NCI-H510A (cell line): ENCODE data around the gene ZPBP2.
A peak's percentile ranks its signal among the peaks of the same experiment; 100 is the strongest.
"Not testable (repeated sequence)": the region's sequence is repeated elsewhere in the genome, so short reads cannot be mapped to it uniquely, and the experiment has no call there.

Source experiments
- DNase-seq: peaks from one replicate; lab custom pipeline; 2025; lab: John Stamatoyannopoulos, UW

ZPBP2 gene

DNA sequence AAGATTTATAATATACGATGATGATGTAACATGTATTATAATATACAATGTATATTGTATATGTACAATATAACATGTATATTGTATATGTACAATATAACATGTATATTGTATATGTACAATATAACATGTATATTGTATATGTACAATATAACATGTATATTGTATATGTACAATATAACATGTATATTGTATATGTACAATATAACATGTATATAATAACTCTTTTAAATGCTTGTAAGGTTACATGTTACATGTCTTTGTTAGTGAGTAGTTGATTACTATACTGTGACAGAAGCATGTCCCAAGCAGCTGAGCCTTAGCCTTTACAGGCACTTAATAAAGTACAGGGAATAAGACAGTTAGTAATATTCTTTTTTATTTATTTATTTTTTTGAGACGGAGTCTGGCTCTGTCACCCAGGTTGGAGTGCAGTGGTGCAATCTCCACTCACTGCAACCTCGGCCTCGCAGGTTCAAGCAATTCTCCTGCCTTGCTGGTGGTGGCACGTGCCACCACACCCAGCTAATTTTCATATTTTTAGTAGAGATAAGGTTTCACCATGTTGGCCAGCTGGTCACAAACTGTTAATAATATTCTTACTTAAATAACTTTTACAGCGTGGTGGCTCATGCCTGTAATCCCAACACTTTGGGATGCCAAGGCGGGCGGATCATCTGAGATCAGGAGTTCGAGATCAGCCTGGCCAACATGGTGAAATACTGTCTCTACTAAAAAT, 11.9 kb upstream of the ZPBP2 start:
- DNase-seq = not testable (repeated sequence)

DNA sequence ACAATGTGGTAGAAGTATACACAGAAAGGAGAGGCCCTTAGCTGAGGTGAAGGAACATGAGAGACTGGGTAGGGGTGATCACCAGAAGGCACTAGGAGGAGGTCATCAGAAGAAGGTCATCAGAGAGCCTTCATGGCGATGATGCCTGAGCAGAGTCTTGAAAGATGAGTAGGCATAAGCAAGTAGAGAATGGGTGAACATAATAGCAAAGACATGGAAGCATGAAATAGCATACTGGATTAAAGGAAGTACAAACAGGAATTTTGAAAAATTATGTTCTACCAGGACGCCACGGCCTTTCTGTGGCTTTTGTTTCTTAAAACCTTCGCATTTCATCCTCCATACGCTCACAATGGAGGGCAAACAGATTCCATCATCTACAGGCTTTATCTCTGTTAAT, 6.8 kb upstream of the ZPBP2 start:
- DNase-seq = no peak

DNA sequence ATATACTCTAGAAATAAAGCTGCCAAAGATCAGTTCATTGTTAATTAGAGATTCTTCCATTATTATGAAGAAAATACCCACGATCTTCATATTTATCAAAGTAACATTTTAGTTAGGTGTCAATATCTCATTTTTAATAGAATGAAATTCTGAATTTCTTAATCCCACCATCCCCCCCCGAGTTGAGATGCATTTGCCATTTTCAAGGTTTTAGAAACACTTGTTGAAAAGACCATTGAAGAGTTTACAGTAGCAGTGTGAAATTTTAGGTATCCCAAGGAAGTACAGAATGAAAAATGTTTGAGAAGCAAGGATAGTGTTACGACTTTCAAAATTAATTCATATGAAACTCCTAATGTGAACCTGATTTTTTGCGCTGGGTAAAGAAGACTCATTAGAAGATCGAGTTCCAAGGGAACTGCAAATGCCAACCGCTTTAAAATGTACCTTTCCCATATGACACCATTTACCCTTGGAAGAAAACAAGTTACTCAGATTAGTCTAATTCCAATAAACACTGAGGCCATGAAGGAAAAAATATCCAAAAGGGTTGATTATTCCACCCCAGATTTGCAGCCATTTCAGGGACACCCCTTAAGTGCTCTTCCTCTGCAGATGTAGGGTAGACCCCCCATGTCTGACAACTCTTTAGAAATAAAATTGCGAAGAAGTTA, 4.6 kb upstream of the ZPBP2 start:
- DNase-seq = no peak

DNA sequence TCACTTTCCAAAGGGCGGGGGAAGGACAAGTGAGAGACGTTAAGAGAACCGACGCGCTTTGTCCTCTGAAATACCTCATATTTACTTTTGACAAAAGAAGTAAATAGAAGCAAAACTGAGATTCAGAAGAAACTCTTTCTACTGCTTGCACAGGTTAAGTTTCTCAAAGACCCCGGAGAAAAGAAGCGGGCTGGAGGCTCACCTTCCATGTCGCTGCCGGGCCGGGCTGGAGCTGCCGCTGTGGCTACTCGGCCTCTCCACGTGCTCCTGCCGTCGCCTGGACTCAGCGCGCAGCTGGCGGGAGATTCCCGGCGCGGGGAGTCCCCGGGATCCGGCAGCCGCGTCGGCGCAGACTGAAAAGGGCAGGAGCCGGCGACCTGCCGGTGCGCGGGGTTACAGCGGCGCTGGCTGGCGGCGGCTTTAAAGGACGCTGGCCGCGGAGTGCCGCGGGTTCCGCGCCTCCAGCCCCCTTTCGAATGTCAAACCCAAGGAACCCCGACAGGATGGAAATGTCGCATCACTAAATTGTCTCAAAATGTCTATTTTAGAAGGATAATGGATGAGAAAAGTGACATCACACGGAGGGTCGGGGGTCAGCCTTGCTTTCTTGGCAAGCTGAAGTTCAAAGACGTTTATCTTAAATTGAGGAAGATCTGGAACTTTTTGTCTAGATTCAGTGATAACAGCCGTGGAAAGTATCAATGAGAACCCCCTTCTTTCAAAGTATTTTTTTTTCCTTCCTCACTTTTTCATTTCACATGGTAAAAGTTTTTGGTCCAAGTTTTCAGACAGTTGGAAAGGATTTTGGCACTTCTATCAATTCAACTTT, 3.9 kb upstream of the ZPBP2 start, which contains the start of gene IKZF3:
Gene IKZF3, minus strand, starts transcription at position 395 of the 829 bp plus-strand sequence. Its CDS starts 186 bp downstream, at position 209.
- peak; percentile 63 for DNase-seq

DNA sequence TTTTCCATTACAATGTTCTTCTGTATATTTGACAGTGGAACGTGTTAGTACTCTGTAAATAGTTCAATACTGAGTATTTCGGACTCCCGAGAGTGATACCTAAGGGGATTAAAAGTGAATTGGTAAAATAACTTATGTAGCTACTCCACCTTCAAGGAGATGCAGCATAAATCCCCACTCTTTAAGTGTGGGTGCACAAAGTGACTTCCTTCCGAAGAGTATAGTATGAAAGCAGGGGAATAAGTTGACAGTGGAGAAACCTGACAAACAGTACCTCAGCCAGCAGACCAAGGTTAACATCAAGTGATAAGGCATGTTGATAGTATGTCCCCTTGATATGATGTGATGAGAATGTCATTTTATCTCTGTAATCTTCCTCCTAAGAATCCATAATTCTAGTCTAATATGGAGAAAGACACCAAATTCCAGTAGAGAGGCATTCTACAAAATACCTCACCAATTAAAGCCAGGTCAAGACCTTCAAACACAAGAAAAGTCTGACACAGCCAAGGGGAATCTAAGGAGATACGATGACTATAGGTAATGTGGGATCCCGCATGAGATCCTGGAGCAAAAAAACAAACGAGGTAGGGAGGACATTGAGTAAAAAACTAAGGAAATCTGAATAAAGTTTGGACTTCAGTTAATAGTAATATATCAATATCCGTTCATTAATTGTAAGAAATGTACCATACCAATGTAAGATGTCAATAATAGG, 1.8 kb upstream of the ZPBP2 start:
- DNase-seq = no peak

DNA sequence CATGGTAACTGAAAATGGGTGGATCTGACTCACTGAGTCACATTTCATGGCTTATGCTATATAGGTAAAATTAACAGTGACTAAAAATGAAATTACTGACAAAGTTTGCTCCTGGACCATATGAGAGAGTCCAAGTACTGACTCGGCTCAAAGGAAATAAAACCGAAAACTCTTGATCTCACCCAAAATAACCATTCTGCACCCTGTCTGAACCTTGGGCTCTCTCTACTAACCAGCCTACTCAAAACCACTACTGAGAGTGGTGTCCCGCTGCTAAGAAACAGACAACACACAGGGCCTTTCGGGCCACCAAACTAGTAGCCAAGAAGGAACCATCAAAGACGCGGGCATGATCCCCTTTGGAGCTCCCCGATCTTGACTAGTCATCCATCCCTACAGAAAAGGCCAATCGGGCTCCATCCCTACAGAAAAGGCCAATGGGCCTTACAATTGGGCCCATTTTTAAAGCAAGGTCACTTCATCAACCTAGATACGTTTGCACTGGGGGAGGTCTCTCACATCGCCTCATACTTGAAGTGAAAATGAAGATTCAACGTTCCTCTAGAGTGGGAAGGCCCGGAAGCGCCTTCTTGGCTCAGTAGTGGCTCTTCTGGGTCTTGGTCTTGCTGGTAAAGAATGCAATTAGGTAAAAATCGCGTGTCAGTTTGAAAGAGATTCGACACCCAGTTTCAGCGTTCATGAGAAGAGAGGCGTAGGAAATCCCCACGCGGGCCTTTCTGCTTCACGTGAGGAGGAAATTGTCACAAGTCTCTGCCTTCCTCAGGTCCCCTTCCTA, 720 bp upstream of the ZPBP2 start:
- no peak for DNase-seq

DNA sequence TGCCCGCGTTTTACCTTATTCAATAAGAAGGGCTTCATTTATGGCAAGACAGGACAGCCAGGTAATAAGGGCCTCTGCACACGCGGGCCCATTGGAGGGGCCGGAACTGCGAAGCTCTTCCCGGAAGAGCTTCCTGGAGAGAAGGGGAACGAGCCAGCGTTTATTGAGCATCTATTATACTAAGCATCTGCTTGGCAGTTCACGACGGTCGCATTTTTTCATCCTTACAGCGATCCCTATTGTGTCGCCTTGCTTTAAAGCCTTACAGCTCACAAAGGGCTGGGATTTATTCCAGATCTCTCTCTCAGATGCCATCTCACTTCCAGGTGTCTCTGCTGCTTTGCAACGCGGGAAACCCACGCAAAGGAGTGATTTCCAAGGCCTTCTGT, 546 bp downstream of the ZPBP2 start:
- no peak for DNase-seq

DNA sequence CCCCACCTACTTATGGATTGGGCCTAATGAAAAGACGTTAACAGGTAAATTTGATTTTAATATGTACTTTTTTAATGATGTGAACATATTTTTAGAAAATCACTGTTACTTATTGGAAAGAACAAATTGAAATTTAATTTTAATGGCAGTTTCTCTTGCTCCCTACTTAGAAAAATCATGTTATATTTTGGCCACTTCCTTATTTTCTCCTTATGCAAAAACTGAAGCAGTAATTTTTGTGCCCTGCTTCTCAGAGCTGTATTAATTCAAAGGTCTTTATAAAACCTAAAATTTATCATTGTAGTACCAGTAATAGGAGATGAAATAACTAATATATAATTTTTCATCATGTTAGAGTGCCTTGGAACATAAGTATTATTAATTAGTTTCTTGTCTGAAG, 2.8 kb downstream of the ZPBP2 start:
- DNase-seq = no peak

DNA sequence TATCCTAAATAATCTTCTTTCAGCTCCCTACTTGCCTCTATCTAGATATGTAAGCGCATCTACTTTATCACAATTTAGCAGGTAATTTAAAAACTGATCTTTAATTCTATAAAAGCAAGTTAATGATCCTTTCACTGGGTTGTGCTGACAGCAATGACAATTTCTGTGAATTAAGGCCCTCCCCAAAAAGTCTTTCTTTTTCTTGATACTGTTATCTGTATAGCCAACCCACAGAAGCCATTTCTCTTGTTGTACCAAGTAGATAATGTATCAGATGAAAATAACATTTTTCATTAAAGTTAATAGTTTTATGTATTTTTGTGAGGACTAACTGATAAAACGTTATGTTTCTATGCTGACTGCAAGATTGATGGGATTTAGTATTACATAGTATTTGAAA, 3.8 kb downstream of the ZPBP2 start:
- no peak for DNase-seq

GRCh38 chr17:39872751-39873150, 4.7 kb downstream of the ZPBP2 start:
- DNase-seq = peak; percentile 12

DNA sequence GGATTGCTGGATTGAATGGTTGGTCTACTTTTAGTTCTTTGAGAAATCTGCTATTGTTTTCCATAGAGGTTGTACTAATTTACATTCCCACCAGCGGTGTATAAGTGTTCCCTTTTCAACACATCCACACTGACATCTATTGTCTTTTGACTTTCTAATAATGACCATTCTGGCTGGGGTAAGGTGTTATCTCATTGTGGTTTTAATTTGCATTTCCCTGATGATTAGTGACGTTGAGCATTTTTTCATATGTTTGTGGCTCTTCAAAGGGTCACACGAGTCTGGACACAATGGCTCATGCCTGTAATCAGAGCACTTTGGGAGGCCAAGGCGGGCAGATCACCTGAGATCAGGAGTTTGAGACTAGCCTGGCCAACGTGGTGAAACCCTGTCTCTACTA, 18.1 kb downstream of the ZPBP2 start:
- not testable (repeated sequence) for DNase-seq

GRCh38 chr17:39887078-39887477, 19.1 kb downstream of the ZPBP2 start:
- DNase-seq = no peak

DNA sequence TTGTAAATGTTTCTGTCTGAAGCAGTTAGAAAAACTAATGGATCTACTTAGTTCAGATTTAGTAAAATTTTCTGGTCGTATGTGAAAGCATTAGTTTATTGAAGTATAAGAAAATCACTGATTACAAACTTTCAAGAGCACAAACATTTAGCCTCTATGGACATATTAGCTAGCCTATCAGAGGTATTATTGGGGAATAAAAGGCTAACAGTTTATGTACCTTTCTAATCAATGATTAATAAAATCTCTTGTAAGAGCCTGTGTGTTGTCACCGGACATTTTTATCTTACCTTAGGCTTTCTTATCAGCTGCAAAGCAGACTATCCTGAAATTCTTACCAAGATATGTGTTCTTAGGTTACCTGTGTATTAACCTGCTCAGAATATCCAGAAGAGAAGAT, 21.2 kb downstream of the ZPBP2 start:
- no peak for DNase-seq

GRCh38 chr17:39894681-39895376, 26.8 kb downstream of the ZPBP2 start:
- DNase-seq = no peak

- no peak for DNase-seq
These were observed 30.1 kb downstream of the ZPBP2 start for GRCh38 chr17:39898088-39898487.

DNA sequence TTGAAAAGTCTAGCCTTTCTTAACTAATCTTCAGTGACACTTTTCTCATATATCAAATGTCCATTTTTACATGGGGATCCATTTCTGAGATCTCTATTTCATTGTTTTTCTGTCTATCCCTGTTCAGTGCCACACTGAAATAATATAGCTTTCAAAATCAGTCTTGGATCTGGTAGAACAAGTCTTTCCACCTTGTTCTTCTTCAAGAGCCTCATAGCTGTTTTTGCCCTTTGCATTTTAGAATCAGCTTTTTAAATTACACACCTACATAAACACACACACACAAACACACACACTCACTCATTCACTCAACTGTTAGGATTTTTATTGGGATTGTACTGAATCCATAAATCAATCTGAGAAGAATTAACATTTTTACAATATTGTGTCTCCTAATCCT, 31.2 kb downstream of the ZPBP2 start:
- DNase-seq = peak; percentile 15

GRCh38 chr17:39902027-39902426, 34.0 kb downstream of the ZPBP2 start:
- not testable (repeated sequence) for DNase-seq

GRCh38 chr17:39903158-39903884, 35.3 kb downstream of the ZPBP2 start:
- DNase-seq = no peak

DNA sequence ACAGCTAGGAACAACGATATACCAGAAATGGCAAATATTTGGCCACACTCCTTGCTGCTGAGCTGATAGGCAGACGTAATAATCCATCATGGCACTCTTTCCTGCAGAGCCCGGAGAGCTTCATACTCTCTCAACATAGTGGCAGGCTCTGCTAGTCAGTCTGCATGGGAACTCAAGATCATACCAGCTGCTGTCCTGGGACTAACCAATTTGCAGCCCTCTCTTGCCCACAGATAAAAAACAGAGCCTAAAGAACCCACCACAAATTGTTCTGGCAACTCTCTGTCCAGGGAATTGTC, 36.9 kb downstream of the ZPBP2 start:
- DNase-seq = no peak

DNA sequence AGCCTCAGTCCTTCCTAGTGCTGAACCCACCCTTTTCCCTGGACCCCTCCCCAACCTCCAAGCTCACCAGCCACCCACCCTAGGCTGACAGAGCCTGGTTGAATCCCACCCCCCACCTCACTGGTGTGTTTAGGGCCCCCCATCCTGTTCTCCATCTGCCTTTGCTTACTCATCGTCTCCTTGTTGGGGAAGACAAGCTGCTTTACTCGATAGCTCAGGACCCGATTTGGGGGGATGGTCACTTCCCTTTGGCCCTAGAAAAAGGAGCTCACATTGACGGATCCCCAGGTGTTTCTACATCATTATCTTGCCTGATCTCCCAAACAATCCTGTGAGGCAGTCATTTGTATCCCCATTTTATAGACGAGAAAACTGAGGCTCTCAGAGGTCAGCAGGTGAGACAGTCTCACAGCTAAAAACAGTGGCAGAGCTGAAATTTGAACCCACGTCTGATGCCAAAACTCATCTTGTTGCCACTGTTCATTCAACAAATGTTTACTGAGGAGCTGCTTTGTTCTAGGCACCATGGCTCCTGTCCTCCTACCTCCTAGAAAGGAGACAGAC, 40.9 kb downstream of the ZPBP2 start:
- DNase-seq = no peak
